ENCODE data around the gene FAAP20. TPM values are rescaled to one million over a fixed set of nuclear protein-coding genes. Genes with fewer than 3 reads are reported as not detected.

Gene FAAP20
- total RNA-seq, 1 experiment from 2014 or later, result 133 TPM

- no peak for DNase-seq (ENCODE audit: low spot score)
Measured at GRCh38 chr1:2201062-2201461, 6.5 kb upstream of the FAAP20 start.

GRCh38 chr1:2200308-2200943 is 5.9 kb upstream of the FAAP20 start:
- H3K9me3 Mint-ChIP-seq, result no peaks in the 10 kb centered on the region
- no peak for DNase-seq (ENCODE audit: low spot score)
- H3K4me1 Mint-ChIP-seq, result peaks cover 11% of the 10 kb centered on the region
- H3K27ac Mint-ChIP-seq, result no peak overlapping the region
- H3K4me3 Mint-ChIP-seq, result no peak overlapping the region
- H3K27me3 Mint-ChIP-seq (ENCODE audit: low read depth), result no peaks in the 10 kb centered on the region; the same call in 1 of the 2 replicates
- ChIA-PET CTCF (interaction anchor here (0.7 to 2.5 kb wide), 7 partner anchors 26 to 1419 kb away, joined by 3 to 16 read pairs (median 5); no protein-coding TSS in a partner anchor), POLR2A (interaction anchor here (0.7 kb wide), 1 partner anchor 30 kb away, joined by 3 read pairs; no protein-coding TSS in a partner anchor)
- no peak for ATAC-seq
- no peak for TF ChIP-seq SMAD3 (CRISPR knock-in tag; IDR thresholded peaks at IDR 0.05; ENCODE audit: borderline replicate concordance)
- no peak for TF ChIP-seq SP1 (CRISPR knock-in tag; conservative IDR thresholded peaks at IDR 0.05)
- no peak for TF ChIP-seq E2F4 (CRISPR knock-in tag; IDR thresholded peaks at IDR 0.05; ENCODE audit: borderline replicate concordance, low read depth)
- TF ChIP-seq TCF7 (CRISPR knock-in tag; IDR thresholded peaks at IDR 0.05; ENCODE audit: low read depth), result no peak
- no peak for TF ChIP-seq USF1 (CRISPR knock-in tag; IDR thresholded peaks at IDR 0.05)
- TF ChIP-seq CREB1 (CRISPR knock-in tag; IDR thresholded peaks at IDR 0.05), result no peak
- no peak for TF ChIP-seq PREB (CRISPR knock-in tag; IDR thresholded peaks at IDR 0.05; ENCODE audit: borderline replicate concordance)
- no peak for TF ChIP-seq AR (CRISPR knock-in tag; IDR thresholded peaks at IDR 0.05)
- no peak for TF ChIP-seq MLX (CRISPR knock-in tag; IDR thresholded peaks at IDR 0.05)
- TF ChIP-seq NR1H2 (CRISPR knock-in tag; IDR thresholded peaks at IDR 0.05), result no peak
- no peaks in the 10 kb centered on the region for H3K36me3 Mint-ChIP-seq

More at GRCh38 chr1:2201062-2201461, 6.5 kb upstream of the FAAP20 start:
- Mint-ChIP-seq H3K4me1 (peaks cover 14% of the 10 kb centered on the region), H3K36me3 (no peaks in the 10 kb centered on the region), H3K9me3 (no peaks in the 10 kb centered on the region), H3K27me3 (ENCODE audit: low read depth) (peaks cover 3% of the 10 kb centered on the region), H3K27ac (no peak overlapping the region), H3K4me3 (no peak overlapping the region)
- ChIA-PET CTCF (interaction anchor here (1.0 to 2.5 kb wide), 2 partner anchors 27 to 181 kb away, joined by 5 to 16 read pairs; no protein-coding TSS in a partner anchor), POLR2A (no interaction called here)
- TF ChIP-seq AR (CRISPR knock-in tag; IDR thresholded peaks at IDR 0.05), result no peak
- no peak for TF ChIP-seq CBFB (CRISPR knock-in tag; IDR thresholded peaks at IDR 0.05; ENCODE audit: low read depth)
- no peak for TF ChIP-seq ZMAT4 (CRISPR knock-in tag; IDR thresholded peaks at IDR 0.05)
- no peak for TF ChIP-seq NFE2L1 (CRISPR knock-in tag; IDR thresholded peaks at IDR 0.05)
- TF ChIP-seq FOXK1 (CRISPR knock-in tag; IDR thresholded peaks at IDR 0.05), result no peak
- no peak for ATAC-seq

Measured in WTC11 (cell line).